Liver (tissue), 3 donors: ENCODE results near the gene TECPR1.

Source experiments
- JUND ChIP-seq, 2 donors: IDR thresholded peaks; 2 replicates each; pipeline ENCODE4 v1.6.1; 2016; ENCODE audit warnings: antibody characterized with exemption in 2 of 2
- MAX ChIP-seq: IDR thresholded peaks from 2 replicates; pipeline ENCODE4 v1.6.1; 2016; ENCODE audit warnings: antibody characterized with exemption
- TF ChIP-seq, protein P1 (sequence below): fragments of 150-350 bp; IDR thresholded peaks from 2 replicates; pipeline ENCODE4 v1.5.1; 2017; ENCODE audit warnings: improper control_type of control experiment, low read depth, low read length; ENCODE audit not compliant: missing input control
- TF ChIP-seq, protein P2 (sequence below): IDR thresholded peaks from 2 replicates; pipeline ENCODE4 v1.6.1; 2016; ENCODE audit warnings: antibody characterized with exemption
- TF ChIP-seq, protein P3 (sequence below): IDR thresholded peaks from 2 replicates; pipeline ENCODE4 v1.6.1; 2016; ENCODE audit warnings: antibody characterized with exemption, mild to moderate bottlenecking
- donor health status: healthy.
- donor health status: healthy.

DNA sequence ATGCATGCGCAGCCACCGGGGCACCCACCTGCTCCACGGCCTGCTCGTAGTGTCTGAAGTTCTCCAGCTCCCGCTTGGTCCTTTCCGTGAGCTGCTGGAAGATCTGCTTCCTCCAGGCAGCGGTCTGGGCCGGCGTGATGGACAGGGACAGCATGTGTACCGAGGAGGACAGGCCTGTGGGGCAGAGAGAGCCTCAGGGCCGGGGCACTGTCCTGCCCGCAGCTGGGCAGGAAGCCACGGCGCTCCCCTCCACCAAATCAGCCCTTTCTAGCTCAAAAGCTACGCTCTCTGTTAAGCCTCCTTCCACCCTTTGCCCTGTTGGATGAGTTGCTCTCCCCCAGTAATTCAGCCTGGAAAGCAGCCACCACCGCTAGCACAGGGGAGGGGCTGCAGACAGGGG lies 19.2 kb downstream of the TECPR1 start:
- TF ChIP-seq, protein P1, sequence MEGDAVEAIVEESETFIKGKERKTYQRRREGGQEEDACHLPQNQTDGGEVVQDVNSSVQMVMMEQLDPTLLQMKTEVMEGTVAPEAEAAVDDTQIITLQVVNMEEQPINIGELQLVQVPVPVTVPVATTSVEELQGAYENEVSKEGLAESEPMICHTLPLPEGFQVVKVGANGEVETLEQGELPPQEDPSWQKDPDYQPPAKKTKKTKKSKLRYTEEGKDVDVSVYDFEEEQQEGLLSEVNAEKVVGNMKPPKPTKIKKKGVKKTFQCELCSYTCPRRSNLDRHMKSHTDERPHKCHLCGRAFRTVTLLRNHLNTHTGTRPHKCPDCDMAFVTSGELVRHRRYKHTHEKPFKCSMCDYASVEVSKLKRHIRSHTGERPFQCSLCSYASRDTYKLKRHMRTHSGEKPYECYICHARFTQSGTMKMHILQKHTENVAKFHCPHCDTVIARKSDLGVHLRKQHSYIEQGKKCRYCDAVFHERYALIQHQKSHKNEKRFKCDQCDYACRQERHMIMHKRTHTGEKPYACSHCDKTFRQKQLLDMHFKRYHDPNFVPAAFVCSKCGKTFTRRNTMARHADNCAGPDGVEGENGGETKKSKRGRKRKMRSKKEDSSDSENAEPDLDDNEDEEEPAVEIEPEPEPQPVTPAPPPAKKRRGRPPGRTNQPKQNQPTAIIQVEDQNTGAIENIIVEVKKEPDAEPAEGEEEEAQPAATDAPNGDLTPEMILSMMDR, result no peak
- TF ChIP-seq, protein P2, sequence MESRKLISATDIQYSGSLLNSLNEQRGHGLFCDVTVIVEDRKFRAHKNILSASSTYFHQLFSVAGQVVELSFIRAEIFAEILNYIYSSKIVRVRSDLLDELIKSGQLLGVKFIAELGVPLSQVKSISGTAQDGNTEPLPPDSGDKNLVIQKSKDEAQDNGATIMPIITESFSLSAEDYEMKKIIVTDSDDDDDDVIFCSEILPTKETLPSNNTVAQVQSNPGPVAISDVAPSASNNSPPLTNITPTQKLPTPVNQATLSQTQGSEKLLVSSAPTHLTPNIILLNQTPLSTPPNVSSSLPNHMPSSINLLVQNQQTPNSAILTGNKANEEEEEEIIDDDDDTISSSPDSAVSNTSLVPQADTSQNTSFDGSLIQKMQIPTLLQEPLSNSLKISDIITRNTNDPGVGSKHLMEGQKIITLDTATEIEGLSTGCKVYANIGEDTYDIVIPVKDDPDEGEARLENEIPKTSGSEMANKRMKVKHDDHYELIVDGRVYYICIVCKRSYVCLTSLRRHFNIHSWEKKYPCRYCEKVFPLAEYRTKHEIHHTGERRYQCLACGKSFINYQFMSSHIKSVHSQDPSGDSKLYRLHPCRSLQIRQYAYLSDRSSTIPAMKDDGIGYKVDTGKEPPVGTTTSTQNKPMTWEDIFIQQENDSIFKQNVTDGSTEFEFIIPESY, result no peak
- no peak for TF ChIP-seq JUND (IDR thresholded peaks at IDR 0.05)
- no peak for TF ChIP-seq MAX
- TF ChIP-seq, protein P3, sequence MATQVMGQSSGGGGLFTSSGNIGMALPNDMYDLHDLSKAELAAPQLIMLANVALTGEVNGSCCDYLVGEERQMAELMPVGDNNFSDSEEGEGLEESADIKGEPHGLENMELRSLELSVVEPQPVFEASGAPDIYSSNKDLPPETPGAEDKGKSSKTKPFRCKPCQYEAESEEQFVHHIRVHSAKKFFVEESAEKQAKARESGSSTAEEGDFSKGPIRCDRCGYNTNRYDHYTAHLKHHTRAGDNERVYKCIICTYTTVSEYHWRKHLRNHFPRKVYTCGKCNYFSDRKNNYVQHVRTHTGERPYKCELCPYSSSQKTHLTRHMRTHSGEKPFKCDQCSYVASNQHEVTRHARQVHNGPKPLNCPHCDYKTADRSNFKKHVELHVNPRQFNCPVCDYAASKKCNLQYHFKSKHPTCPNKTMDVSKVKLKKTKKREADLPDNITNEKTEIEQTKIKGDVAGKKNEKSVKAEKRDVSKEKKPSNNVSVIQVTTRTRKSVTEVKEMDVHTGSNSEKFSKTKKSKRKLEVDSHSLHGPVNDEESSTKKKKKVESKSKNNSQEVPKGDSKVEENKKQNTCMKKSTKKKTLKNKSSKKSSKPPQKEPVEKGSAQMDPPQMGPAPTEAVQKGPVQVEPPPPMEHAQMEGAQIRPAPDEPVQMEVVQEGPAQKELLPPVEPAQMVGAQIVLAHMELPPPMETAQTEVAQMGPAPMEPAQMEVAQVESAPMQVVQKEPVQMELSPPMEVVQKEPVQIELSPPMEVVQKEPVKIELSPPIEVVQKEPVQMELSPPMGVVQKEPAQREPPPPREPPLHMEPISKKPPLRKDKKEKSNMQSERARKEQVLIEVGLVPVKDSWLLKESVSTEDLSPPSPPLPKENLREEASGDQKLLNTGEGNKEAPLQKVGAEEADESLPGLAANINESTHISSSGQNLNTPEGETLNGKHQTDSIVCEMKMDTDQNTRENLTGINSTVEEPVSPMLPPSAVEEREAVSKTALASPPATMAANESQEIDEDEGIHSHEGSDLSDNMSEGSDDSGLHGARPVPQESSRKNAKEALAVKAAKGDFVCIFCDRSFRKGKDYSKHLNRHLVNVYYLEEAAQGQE, result no peak
